ENCODE measurements around the gene HSPB6. TPM values are rescaled to one million over a fixed set of nuclear protein-coding genes. Genes with fewer than 3 reads are reported as not detected.

The HSPB6 gene
- total RNA-seq, 1 donor from 2014 or later: 0.64 TPM

GRCh38 chr19:35791814-35792279, 35.0 kb upstream of the HSPB6 start:
- H3K9me3 Mint-ChIP-seq (ENCODE audit: unreplicated experiment): no peaks in the 10 kb centered on the region
- H3K27ac Mint-ChIP-seq (ENCODE audit: unreplicated experiment): no peak overlapping the region
- H3K27me3 Mint-ChIP-seq (ENCODE audit: unreplicated experiment): no peaks in the 10 kb centered on the region
- no peak overlapping the region for H3K4me3 Mint-ChIP-seq (ENCODE audit: unreplicated experiment)
- TF ChIP-seq, protein P1, sequence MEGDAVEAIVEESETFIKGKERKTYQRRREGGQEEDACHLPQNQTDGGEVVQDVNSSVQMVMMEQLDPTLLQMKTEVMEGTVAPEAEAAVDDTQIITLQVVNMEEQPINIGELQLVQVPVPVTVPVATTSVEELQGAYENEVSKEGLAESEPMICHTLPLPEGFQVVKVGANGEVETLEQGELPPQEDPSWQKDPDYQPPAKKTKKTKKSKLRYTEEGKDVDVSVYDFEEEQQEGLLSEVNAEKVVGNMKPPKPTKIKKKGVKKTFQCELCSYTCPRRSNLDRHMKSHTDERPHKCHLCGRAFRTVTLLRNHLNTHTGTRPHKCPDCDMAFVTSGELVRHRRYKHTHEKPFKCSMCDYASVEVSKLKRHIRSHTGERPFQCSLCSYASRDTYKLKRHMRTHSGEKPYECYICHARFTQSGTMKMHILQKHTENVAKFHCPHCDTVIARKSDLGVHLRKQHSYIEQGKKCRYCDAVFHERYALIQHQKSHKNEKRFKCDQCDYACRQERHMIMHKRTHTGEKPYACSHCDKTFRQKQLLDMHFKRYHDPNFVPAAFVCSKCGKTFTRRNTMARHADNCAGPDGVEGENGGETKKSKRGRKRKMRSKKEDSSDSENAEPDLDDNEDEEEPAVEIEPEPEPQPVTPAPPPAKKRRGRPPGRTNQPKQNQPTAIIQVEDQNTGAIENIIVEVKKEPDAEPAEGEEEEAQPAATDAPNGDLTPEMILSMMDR (IDR thresholded peaks at IDR 0.05): no peak
- H3K36me3 Mint-ChIP-seq (ENCODE audit: unreplicated experiment): no peaks in the 10 kb centered on the region
- no peak for DNase-seq (ENCODE audit: extremely low spot score, unreplicated experiment)
- no peaks in the 10 kb centered on the region for H3K4me1 Mint-ChIP-seq (ENCODE audit: unreplicated experiment)

DNA sequence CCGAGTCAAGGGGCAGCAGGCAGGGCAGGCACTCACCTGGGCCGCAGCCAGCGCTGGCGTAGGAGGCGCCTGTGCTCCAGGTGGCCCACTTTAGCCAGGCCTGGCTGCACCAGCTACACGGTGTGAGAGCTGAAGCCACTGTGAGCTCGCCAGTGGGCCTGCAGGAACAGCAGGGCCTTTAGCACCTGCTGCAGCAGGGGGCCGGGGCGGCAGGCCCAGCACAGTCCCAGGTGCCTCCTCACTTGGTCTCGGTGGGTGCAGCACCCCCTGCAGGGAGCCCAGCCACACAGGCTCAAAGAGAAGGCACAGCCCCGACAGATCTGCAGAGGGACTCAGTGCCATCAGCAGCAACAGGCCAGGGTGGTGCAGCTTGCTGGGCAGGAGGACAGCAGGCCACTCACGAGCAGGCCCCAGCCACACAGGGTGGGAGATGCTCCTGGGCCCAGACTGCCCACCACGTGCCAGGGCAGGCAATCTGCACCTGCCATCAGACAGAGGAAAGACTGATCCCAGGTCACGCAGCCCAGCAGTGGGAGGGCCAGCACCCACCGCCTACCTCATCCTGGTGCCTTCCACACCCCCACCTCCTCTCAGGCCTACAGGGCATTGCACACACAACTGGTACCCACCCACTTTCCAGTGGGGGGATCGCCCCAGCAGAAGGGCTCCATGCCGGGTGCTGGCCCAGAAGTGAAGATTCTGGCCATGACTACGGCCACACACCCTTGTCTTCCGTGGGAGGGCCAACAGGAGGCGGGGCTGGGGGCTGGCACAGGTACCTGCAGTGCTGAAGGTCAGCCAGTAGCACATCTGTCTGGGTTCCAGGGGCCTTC, 34.4 kb upstream of the HSPB6 start:
- H3K27me3 Mint-ChIP-seq (ENCODE audit: unreplicated experiment): no peaks in the 10 kb centered on the region
- H3K36me3 Mint-ChIP-seq (ENCODE audit: unreplicated experiment): no peaks in the 10 kb centered on the region
- H3K4me3 Mint-ChIP-seq (ENCODE audit: unreplicated experiment): no peak overlapping the region
- H3K4me1 Mint-ChIP-seq (ENCODE audit: unreplicated experiment): no peaks in the 10 kb centered on the region
- no peaks in the 10 kb centered on the region for H3K9me3 Mint-ChIP-seq (ENCODE audit: unreplicated experiment)
- H3K27ac Mint-ChIP-seq (ENCODE audit: unreplicated experiment): no peak overlapping the region
- DNase-seq (ENCODE audit: extremely low spot score, unreplicated experiment): no peak
- TF ChIP-seq, protein P1 (IDR thresholded peaks at IDR 0.05): no peak

DNA sequence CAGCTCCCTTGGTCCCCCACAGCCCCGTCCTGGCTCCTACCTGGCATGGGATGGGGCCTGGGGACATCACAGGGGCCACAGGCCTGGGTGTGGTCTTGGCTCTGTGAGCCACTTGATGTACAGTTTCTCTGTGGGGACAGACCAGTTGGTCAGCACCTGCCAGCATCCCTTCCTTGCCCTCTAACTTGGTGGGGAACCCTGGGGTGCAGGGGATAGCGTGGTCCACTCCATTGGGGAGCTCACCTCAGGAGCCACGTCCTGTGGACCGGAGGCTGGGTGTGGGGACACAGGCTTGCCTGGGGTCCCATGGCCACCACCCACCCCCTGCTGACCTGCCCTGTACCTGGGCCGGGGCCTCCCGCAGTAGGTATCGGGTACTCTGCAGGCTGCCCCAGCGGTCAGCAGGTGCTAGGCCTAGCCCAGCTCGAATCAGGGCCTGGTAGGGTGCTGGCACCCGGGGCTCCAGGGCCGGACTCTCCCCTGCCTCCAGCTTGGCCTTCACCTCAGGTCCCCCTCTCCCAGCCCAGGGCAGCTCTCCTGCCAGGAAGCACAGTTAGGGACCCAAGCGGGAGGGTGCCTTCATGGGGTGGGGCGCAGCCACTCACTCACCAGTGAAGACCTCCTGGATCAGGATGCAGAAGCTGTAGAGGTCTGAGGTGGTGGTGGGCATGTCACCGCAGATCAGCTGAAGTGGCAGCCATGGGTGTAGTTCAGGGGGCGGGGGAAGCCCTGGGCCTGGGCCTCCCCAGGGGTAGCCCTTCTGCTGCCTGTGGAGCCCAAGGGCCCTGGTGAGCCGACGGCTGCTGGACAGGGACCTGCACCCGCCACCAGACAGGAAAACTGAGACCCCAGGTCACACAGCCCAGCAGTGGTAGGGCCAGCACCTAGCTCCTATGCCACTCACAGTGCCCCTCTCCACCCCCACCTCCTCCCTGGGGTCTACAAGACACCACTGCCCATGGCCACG, 33.4 kb upstream of the HSPB6 start:
- TF ChIP-seq, protein P1 (IDR thresholded peaks at IDR 0.05): no peak
- Mint-ChIP-seq H3K27ac (ENCODE audit: unreplicated experiment) (no peak overlapping the region), H3K27me3 (ENCODE audit: unreplicated experiment) (no peaks in the 10 kb centered on the region), H3K9me3 (ENCODE audit: unreplicated experiment) (no peaks in the 10 kb centered on the region), H3K4me1 (ENCODE audit: unreplicated experiment) (no peaks in the 10 kb centered on the region), H3K4me3 (ENCODE audit: unreplicated experiment) (no peak overlapping the region), H3K36me3 (ENCODE audit: unreplicated experiment) (no peaks in the 10 kb centered on the region)
- DNase-seq (ENCODE audit: extremely low spot score, unreplicated experiment): no peak

GRCh38 chr19:35789195-35789977, 32.6 kb upstream of the HSPB6 start:
- DNase-seq (ENCODE audit: extremely low spot score, unreplicated experiment): no peak
- no peaks in the 10 kb centered on the region for H3K4me1 Mint-ChIP-seq (ENCODE audit: unreplicated experiment)
- H3K4me3 Mint-ChIP-seq (ENCODE audit: unreplicated experiment): no peak overlapping the region
- H3K27ac Mint-ChIP-seq (ENCODE audit: unreplicated experiment): no peak overlapping the region
- H3K9me3 Mint-ChIP-seq (ENCODE audit: unreplicated experiment): no peaks in the 10 kb centered on the region
- no peaks in the 10 kb centered on the region for H3K36me3 Mint-ChIP-seq (ENCODE audit: unreplicated experiment)
- TF ChIP-seq, protein P1 (IDR thresholded peaks at IDR 0.05): no peak
- no peaks in the 10 kb centered on the region for H3K27me3 Mint-ChIP-seq (ENCODE audit: unreplicated experiment)
